ENCODE measurements around the gene PRKCH. TPM values are rescaled to one million over a fixed set of nuclear protein-coding genes. Genes with fewer than 3 reads are reported as not detected.
A peak's percentile ranks its signal among the peaks of the same experiment; 100 is the strongest.

Gene PRKCH
- total and polyA plus RNA-seq, 4 donors, result 1.8 to 77.2 (median 33.6) TPM

GRCh38 chr14:61532123-61532505 lies 210.7 kb downstream of the PRKCH start:
- intact Hi-C loops (cut with DNase I), result no loop called here
- Histone ChIP-seq H3K27ac (ENCODE audit: low read depth in 1 of 2, low read length in 2 of 2) (no peak overlapping the region), H3K36me3 (ENCODE audit: control insufficient read depth in 1 of 2, insufficient read depth in 2 of 2, low read length in 1 of 2) (no peaks in the 10 kb centered on the region), H3K4me1 (ENCODE audit: control insufficient read depth in 1 of 2, insufficient read depth in 2 of 2, low read length in 2 of 2) (no peaks in the 10 kb centered on the region), H3K9me3 (ENCODE audit: control insufficient read depth, low read length) (no peaks in the 10 kb centered on the region), H3K4me3 (ENCODE audit: low read length in 2 of 2) (no peak overlapping the region), H3K27me3 (ENCODE audit: control insufficient read depth in 1 of 2, insufficient read depth in 2 of 2, low read length in 1 of 2) (no peaks in the 10 kb centered on the region)
- ATAC-seq (ENCODE audit: low FRiP score), result no peak
- no peak for DNase-seq

GRCh38 chr14:61532763-61533162 lies 211.4 kb downstream of the PRKCH start:
- intact Hi-C loops (cut with DNase I), result no loop called here
- no peak for DNase-seq

DNA sequence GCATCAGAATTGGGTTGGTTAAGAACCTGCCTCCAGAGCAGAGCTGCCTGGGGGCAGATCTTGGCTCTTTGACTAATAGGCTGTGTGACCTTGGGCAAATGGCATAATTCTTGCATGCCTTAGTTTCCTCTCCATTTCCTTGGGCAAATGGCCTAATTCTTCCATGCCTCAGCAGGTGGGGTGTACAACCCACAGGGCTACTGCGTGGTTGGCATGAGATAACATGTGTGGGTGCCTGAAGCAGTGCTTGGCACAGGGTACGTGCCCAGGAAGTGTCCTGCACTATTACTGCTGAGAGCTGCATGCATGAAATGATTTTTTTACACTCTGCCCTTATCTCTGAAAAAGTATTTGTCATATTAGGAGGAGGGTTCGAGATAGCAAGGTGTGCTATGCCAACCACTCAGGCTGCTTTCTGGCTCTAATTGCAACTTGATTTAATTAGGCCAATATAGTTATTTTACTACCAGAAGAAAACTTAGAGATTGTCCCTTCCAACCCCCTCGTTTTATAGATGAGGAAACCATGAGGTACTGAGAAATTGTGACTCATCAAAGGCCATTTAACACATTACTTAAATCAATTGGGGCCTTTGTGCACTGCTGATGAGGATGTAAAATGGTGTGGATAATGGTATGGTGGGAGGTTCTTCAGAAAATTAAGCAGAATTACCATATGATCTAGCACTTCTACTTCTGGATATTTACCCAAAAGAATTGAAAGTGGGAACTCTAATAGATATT lies 212.3 kb downstream of the PRKCH start:
- Histone ChIP-seq H3K36me3 (ENCODE audit: control insufficient read depth in 1 of 2, insufficient read depth in 2 of 2, low read length in 1 of 2) (no peaks in the 10 kb centered on the region), H3K9me3 (ENCODE audit: control insufficient read depth, low read length) (no peaks in the 10 kb centered on the region), H3K27ac (ENCODE audit: low read depth in 1 of 2, low read length in 2 of 2) (no peak overlapping the region), H3K4me1 (ENCODE audit: control insufficient read depth in 1 of 2, insufficient read depth in 2 of 2, low read length in 2 of 2) (no peaks in the 10 kb centered on the region), H3K27me3 (ENCODE audit: control insufficient read depth in 1 of 2, insufficient read depth in 2 of 2, low read length in 1 of 2) (no peaks in the 10 kb centered on the region), H3K4me3 (ENCODE audit: low read length in 2 of 2) (no peak overlapping the region)
- 71% methylated on average over 4 of the region's 4 CpGs for WGBS, 2 donors
- no peak for DNase-seq
- intact Hi-C loops (cut with DNase I), result no loop called here
- ATAC-seq (ENCODE audit: low FRiP score), result no peak

More at GRCh38 chr14:61532763-61533162, 211.4 kb downstream of the PRKCH start:
- Histone ChIP-seq H3K27ac (ENCODE audit: low read depth in 1 of 2, low read length in 2 of 2) (no peak overlapping the region), H3K36me3 (ENCODE audit: control insufficient read depth in 1 of 2, insufficient read depth in 2 of 2, low read length in 1 of 2) (no peaks in the 10 kb centered on the region), H3K4me1 (ENCODE audit: control insufficient read depth in 1 of 2, insufficient read depth in 2 of 2, low read length in 2 of 2) (no peaks in the 10 kb centered on the region), H3K4me3 (ENCODE audit: low read length in 2 of 2) (no peak overlapping the region), H3K27me3 (ENCODE audit: control insufficient read depth in 1 of 2, insufficient read depth in 2 of 2, low read length in 1 of 2) (no peaks in the 10 kb centered on the region), H3K9me3 (ENCODE audit: control insufficient read depth, low read length) (no peaks in the 10 kb centered on the region)
- ATAC-seq (ENCODE audit: low FRiP score), result no peak
- 57 to 72% methylated on average over 6 of the region's 6 CpGs for WGBS, 2 donors

GRCh38 chr14:61535032-61535431 lies 213.7 kb downstream of the PRKCH start:
- ATAC-seq (ENCODE audit: low FRiP score) (no peak), DNase-seq (no peak)
- intact Hi-C loops (cut with DNase I), result no loop called here
- no peaks in the 10 kb centered on the region for H3K9me3 ChIP-seq (ENCODE audit: control insufficient read depth, low read length)
- H3K27me3 ChIP-seq (ENCODE audit: control insufficient read depth in 1 of 2, insufficient read depth in 2 of 2, low read length in 1 of 2), result no peaks in the 10 kb centered on the region
- no peak overlapping the region for H3K27ac ChIP-seq (ENCODE audit: low read depth in 1 of 2, low read length in 2 of 2)
- H3K4me1 ChIP-seq (ENCODE audit: control insufficient read depth in 1 of 2, insufficient read depth in 2 of 2, low read length in 2 of 2), result no peaks in the 10 kb centered on the region
- no peak overlapping the region for H3K4me3 ChIP-seq (ENCODE audit: low read length in 2 of 2)
- H3K36me3 ChIP-seq (ENCODE audit: control insufficient read depth in 1 of 2, insufficient read depth in 2 of 2, low read length in 1 of 2), result no peaks in the 10 kb centered on the region
- WGBS, 2 donors, result 94 to 98% methylated on average over 1 of the region's 1 CpG

- no peaks in the 10 kb centered on the region for H3K4me1 ChIP-seq (ENCODE audit: control insufficient read depth in 1 of 2, insufficient read depth in 2 of 2, low read length in 2 of 2)
- H3K27me3 ChIP-seq (ENCODE audit: control insufficient read depth in 1 of 2, insufficient read depth in 2 of 2, low read length in 1 of 2), result no peaks in the 10 kb centered on the region
- H3K27ac ChIP-seq (ENCODE audit: low read depth in 1 of 2, low read length in 2 of 2), result no peak overlapping the region
- no peak overlapping the region for H3K4me3 ChIP-seq (ENCODE audit: low read length in 2 of 2)
- ATAC-seq (ENCODE audit: low FRiP score) (no peak), DNase-seq (no peak)
- H3K9me3 ChIP-seq (ENCODE audit: control insufficient read depth, low read length), result no peaks in the 10 kb centered on the region
- no peaks in the 10 kb centered on the region for H3K36me3 ChIP-seq (ENCODE audit: control insufficient read depth in 1 of 2, insufficient read depth in 2 of 2, low read length in 1 of 2)
- 96% methylated on average over 4 of the region's 4 CpGs for WGBS, 2 donors
- intact Hi-C loops (cut with DNase I), result no loop called here
Observed at GRCh38 chr14:61535458-61535857, 214.1 kb downstream of the PRKCH start.

- 91 to 93% methylated on average over 12 of the region's 12 CpGs for WGBS, 2 donors
Observed at GRCh38 chr14:61536661-61537562, 215.5 kb downstream of the PRKCH start.

GRCh38 chr14:61537563-61538463 lies 216.4 kb downstream of the PRKCH start:
- intact Hi-C loops (cut with DNase I), result no loop called here
- DNase-seq, result no peak
- 76 to 80% methylated on average over 8 of the region's 8 CpGs for WGBS, 2 donors
- Histone ChIP-seq H3K36me3 (ENCODE audit: control insufficient read depth in 1 of 2, insufficient read depth in 2 of 2, low read length in 1 of 2) (no peaks in the 10 kb centered on the region), H3K27me3 (ENCODE audit: control insufficient read depth in 1 of 2, insufficient read depth in 2 of 2, low read length in 1 of 2) (no peaks in the 10 kb centered on the region), H3K4me3 (ENCODE audit: low read length in 2 of 2) (no peak overlapping the region), H3K4me1 (ENCODE audit: control insufficient read depth in 1 of 2, insufficient read depth in 2 of 2, low read length in 2 of 2) (no peaks in the 10 kb centered on the region), H3K9me3 (ENCODE audit: control insufficient read depth, low read length) (no peaks in the 10 kb centered on the region), H3K27ac (ENCODE audit: low read depth in 1 of 2, low read length in 2 of 2) (no peak overlapping the region)
- ATAC-seq (ENCODE audit: low FRiP score), result peak; percentile 20

More at GRCh38 chr14:61536661-61537562, 215.5 kb downstream of the PRKCH start:
- no peak overlapping the region for H3K4me3 ChIP-seq (ENCODE audit: low read length in 2 of 2)
- DNase-seq, result no peak
- H3K27ac ChIP-seq (ENCODE audit: low read depth in 1 of 2, low read length in 2 of 2), result no peak overlapping the region
- H3K27me3 ChIP-seq (ENCODE audit: control insufficient read depth in 1 of 2, insufficient read depth in 2 of 2, low read length in 1 of 2), result no peaks in the 10 kb centered on the region
- H3K36me3 ChIP-seq (ENCODE audit: control insufficient read depth in 1 of 2, insufficient read depth in 2 of 2, low read length in 1 of 2), result no peaks in the 10 kb centered on the region
- H3K4me1 ChIP-seq (ENCODE audit: control insufficient read depth in 1 of 2, insufficient read depth in 2 of 2, low read length in 2 of 2), result no peaks in the 10 kb centered on the region
- intact Hi-C loops (cut with DNase I), result no loop called here
- no peaks in the 10 kb centered on the region for H3K9me3 ChIP-seq (ENCODE audit: control insufficient read depth, low read length)
- no peak for ATAC-seq (ENCODE audit: low FRiP score)

GRCh38 chr14:61538464-61539022 lies 217.2 kb downstream of the PRKCH start:
- no peak for ATAC-seq (ENCODE audit: low FRiP score)
- no peaks in the 10 kb centered on the region for H3K27me3 ChIP-seq (ENCODE audit: control insufficient read depth in 1 of 2, insufficient read depth in 2 of 2, low read length in 1 of 2)
- no peak for DNase-seq
- H3K27ac ChIP-seq (ENCODE audit: low read depth in 1 of 2, low read length in 2 of 2), result no peak overlapping the region
- no peaks in the 10 kb centered on the region for H3K36me3 ChIP-seq (ENCODE audit: control insufficient read depth in 1 of 2, insufficient read depth in 2 of 2, low read length in 1 of 2)
- 89 to 92% methylated on average over 5 of the region's 5 CpGs for WGBS, 2 donors
- H3K9me3 ChIP-seq (ENCODE audit: control insufficient read depth, low read length), result no peaks in the 10 kb centered on the region
- intact Hi-C loops (cut with DNase I), result no loop called here
- peaks cover 0 to 3% of the 10 kb centered on the region in 2 donors for H3K4me1 ChIP-seq (ENCODE audit: control insufficient read depth in 1 of 2, insufficient read depth in 2 of 2, low read length in 2 of 2)
- H3K4me3 ChIP-seq (ENCODE audit: low read length in 2 of 2), result no peak overlapping the region
